ENCODE measurements around the gene APOL3.
"Not testable (repeated sequence)": the region's sequence is repeated elsewhere in the genome, so short reads cannot be mapped to it uniquely, and the experiment has no call there.

Gene APOL3

DNA sequence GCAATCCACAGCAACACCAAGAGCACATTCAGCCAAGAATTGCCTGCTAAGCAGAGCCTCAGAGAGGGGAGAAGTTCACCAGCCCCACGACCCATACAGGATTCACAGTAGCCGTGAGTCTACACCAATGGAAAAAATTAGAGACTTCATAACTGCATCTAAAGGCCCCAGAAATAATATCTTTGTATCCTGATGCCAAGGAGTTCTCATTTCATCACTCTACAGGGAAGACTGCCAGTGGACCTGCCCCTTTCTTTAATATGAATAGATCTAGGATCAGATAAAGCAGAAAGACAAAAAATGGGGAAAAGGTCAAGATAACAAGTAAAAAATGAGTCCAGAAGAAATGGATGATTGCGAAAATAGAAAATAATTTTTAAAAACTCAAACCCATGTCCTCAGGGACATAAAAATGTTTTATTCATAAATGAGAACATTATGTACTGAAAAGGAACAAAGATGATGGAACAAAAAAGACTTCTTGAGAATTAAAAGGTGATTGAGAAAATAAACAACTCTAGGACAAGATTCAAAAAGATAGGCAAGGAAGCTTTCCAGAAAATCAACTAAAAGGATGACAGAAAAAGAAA is 9.5 kb downstream of the APOL3 start:
- in situ Hi-C loops (cut with HindIII; ENCODE audit: low pct_unique_long_range_greater_than_20kb, low sequenced_read_pairs): no loop called here
- no peak for DNase-seq (ENCODE audit: low read depth in 1 of 2, low spot score in 1 of 2)
- TF ChIP-seq JUND (IDR thresholded peaks at IDR 0.05; ENCODE audit: low read depth): no peak

DNA sequence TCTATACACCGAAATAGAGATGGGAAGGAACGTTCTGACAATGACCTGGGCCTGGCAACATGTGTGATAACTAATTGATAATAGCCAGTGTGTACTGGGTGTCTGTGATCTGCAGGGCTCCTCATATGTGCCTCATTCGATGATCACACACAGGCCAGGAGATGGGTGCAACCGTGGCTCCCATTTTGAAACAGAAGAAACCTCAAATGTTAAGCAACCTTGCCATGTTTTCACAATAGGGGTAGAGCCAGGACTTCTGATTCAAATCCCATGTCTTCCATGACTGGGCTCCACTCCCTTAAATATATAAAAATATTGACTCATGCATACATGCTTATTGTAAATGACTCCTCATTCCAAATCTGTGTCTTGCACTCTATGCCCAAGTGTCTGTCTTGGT is 11.1 kb downstream of the APOL3 start:
- in situ Hi-C loops (cut with HindIII; ENCODE audit: low pct_unique_long_range_greater_than_20kb, low sequenced_read_pairs): no loop called here
- TF ChIP-seq JUND (IDR thresholded peaks at IDR 0.05; ENCODE audit: low read depth): no peak
- DNase-seq (ENCODE audit: low read depth in 1 of 2, low spot score in 1 of 2): no peak

DNA sequence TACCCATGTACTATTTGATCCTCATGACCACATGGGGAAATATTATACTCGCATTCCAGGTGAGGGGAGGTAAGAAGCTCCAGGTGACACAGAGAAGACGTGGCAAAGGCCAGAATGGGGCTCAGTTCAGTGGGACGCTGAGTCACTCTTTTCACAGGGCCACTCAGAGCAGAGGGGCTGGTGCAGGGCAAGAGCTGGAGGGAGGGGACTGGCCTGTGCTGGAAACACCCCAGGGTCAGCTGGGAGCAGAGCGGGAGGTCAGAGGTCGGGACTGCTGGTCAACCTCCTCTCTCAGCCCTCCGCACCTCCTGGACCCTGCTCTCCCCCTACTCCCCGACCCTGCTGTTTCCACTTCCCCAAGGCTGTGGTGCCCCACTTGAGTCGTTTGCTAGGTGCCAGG is 12.1 kb downstream of the APOL3 start:
- in situ Hi-C loops (cut with HindIII; ENCODE audit: low pct_unique_long_range_greater_than_20kb, low sequenced_read_pairs): no loop called here
- no peak for TF ChIP-seq JUND (IDR thresholded peaks at IDR 0.05; ENCODE audit: low read depth)
- DNase-seq (ENCODE audit: low read depth in 1 of 2, low spot score in 1 of 2): no peak

DNA sequence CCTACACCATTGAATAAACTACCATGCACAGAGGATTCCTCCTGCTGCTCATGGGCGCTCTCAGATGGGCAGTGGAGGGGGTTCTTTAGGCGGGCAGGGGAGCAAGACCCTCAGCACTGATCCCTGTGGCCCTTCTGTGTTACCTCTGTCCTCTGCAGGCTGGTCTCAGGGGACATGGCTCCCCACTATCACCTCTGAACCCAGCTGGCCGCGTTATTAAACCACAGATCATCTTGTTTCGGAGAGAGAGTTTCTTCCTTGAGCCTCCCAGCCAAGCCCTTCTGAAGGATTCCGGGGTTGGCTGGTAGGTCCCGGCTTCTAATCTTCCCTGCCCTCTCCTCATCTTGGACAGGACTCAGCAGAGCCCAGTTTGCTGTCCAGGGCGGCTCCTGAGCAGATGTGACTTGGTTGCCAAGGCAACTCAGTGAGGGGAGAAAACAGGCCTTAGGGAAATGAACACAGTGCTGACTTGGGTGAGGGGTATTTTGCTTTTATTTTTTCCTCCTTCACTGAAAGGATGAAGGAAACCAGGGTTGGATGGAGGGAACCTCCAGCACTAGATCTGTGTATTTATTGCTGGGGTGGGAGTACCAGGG is 13.3 kb downstream of the APOL3 start:
- DNase-seq (ENCODE audit: low read depth in 1 of 2, low spot score in 1 of 2): no peak
- TF ChIP-seq JUND (IDR thresholded peaks at IDR 0.05; ENCODE audit: low read depth): no peak
- in situ Hi-C loops (cut with HindIII; ENCODE audit: low pct_unique_long_range_greater_than_20kb, low sequenced_read_pairs): no loop called here

DNA sequence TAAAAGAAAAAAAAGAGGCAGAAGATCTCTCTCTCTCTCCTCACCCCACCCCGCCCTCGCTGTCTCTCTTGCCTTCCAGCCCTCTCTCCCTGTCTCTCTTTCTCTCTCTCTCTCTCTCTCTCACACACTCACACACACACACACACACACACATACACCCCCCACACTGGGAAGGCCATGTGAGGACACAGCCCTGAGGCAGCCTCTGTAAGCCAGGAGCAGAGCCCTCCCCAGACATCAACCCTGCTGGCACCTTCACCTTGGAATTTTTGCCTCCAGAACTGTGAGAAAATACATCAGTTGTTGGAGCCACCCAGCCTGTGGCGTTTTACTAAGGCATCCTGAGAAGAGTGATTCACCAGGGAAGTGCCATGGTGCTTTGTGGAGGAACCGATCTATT is 14.7 kb downstream of the APOL3 start:
- no peak for DNase-seq (ENCODE audit: low read depth in 1 of 2, low spot score in 1 of 2)
- in situ Hi-C loops (cut with HindIII; ENCODE audit: low pct_unique_long_range_greater_than_20kb, low sequenced_read_pairs): no loop called here
- TF ChIP-seq JUND (IDR thresholded peaks at IDR 0.05; ENCODE audit: low read depth): no peak

DNA sequence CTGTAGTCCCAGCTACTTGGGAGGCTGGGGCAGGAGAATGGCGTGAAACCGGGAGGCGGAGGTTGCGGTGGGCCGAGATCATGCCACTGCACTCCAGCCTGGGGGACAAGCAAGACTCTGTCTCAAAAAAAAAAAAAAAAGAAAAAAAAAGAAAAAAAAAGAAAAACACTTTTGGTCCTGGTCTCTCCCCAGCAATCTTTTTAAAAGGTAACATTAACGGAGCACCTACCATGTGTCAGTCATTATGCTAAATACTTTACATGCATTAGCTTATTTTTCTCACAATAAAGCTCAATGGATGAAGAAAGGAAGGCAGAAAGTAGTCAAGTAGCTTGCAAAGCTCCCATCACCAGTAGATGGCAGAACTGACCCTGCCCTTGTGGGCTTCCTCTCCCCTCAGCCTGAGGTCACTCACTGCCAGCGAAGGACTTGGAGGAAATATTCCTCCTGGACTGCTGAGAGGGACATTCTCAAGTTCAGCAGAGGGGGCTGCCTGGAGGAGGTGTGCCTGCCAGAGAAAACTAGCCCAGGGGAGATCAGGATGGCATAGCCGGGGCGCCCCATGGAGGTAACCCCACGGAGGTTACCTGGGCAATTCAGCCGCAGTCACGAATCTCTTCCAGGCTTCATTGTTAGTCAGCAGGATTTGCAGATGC is 15.5 kb downstream of the APOL3 start:
- TF ChIP-seq JUND (IDR thresholded peaks at IDR 0.05; ENCODE audit: low read depth): no peak
- DNase-seq (ENCODE audit: low read depth in 1 of 2, low spot score in 1 of 2): peak; percentile 11 to 66
- in situ Hi-C loops (cut with HindIII; ENCODE audit: low pct_unique_long_range_greater_than_20kb, low sequenced_read_pairs): no loop called here

DNA sequence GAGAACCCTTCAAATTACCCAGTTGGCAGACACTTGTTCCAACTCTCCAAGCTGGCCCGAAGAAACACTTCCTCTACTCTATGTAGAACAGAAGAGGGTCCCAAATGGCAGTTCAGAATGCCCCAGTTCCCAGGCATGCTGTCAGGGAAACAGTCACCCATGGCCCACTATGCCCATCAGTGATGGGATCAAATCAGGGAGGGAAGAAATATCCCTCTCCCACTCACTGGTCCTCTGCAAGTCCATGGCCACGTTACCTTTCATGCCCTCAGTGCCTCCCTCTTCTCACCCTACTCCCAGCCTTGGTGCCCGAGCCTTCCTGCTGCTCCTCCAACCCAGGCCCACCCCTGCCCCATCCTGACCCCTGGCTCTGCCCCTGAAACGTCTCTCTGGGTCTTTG is 16.6 kb downstream of the APOL3 start:
- no peak for TF ChIP-seq JUND (IDR thresholded peaks at IDR 0.05; ENCODE audit: low read depth)
- in situ Hi-C loops (cut with HindIII; ENCODE audit: low pct_unique_long_range_greater_than_20kb, low sequenced_read_pairs): no loop called here
- DNase-seq (ENCODE audit: low read depth in 1 of 2, low spot score in 1 of 2): no peak

DNA sequence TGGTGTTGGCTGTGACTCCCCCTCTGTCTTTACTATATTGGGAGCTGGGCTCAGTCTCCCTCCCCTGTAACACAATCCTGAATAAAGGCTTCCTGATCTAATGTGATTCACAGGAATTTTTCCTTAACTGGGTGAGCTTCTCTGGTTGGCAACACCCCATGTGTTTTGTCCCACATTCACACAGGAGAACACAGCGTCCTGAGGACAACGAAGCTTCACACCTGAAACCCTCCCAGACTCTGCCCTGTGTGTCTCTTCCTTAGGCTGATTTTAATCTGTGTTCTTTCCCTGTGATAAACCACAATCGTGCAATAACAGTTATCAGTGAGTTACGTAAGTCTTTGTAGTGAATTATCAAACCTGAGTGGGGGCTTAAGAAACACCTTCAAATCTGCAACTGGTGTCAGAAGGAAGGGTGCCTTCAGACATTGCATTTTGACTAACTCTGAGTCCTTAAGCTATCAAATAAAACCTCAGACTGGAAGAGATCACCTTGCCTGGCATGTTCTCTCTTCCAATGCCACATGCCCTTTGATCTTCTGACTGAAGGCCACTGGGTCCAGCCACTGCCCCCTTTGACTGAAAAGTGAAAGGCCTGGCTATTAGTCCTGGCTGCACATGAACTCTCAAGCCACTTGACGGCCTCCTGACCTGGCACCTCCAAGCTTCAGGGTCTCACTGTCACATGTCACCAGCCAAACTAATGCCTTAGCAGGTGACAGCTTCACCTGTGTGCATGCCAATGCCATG is 17.3 kb downstream of the APOL3 start:
- DNase-seq (ENCODE audit: low read depth in 1 of 2, low spot score in 1 of 2): no peak
- in situ Hi-C loops (cut with HindIII; ENCODE audit: low pct_unique_long_range_greater_than_20kb, low sequenced_read_pairs): no loop called here
- TF ChIP-seq JUND (IDR thresholded peaks at IDR 0.05; ENCODE audit: low read depth): no peak

DNA sequence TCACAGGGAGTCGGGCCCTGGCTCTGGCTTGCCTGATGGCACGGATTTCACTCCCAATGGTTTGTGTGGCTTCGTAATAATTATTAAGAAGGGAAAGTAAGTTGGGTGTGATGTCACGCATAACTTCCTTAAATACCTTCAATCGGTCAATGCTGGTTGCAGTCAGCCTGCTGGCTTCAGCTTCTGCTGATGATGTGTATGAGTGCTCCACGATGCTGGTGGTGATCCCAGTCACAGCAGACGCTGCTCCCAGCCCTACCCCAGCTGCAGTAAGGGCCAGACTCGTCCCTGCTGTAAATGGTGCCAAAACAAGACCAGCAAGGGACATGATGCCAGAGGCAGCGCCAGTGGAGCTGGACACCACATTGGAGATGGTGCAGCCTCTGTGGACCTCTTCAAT is 19.1 kb downstream of the APOL3 start:
- DNase-seq (ENCODE audit: low read depth in 1 of 2, low spot score in 1 of 2): no peak
- in situ Hi-C loops (cut with HindIII; ENCODE audit: low pct_unique_long_range_greater_than_20kb, low sequenced_read_pairs): no loop called here
- TF ChIP-seq JUND (IDR thresholded peaks at IDR 0.05; ENCODE audit: low read depth): no peak

DNA sequence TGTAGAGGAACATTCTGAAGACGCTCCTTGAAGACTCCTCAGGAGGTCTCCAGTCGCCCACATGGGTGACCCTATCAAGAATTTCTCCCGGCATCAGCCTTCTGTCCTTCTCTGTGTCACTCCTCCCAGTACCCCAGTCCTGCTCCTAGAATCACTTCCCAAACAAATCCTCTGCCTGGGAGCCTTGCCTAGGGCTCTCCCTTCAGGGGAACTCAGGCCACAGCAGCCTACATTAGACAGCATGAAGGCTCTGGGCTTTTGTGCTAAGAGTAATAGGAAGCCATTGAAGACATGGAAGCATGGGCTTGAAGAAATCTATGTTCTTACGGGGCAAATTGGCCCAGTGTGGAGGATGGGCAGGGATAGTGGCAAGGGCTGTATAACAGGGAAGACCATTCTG is 21.8 kb downstream of the APOL3 start:
- DNase-seq (ENCODE audit: low read depth in 1 of 2, low spot score in 1 of 2); in situ Hi-C loops (cut with HindIII; ENCODE audit: low pct_unique_long_range_greater_than_20kb, low sequenced_read_pairs): not testable (repeated sequence)

DNA sequence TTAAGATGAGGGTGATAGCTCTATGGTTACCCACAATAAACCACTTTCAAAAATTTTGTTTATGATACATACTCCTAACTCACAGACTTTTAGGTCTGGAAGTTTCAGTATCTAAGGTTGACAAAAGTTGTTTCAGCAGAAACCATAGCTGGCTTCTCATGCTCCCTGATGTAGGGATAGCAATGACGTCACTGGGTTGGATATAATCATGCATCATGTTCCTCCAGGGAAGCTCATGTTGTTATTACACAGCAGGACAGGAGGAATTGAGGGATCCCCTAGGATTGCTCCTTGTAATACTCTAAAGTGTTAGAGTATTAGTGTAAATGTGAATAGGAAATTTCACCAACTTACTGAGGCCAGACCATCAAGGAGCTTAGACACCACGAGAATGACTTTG is 23.6 kb downstream of the APOL3 start:
- TF ChIP-seq JUND (IDR thresholded peaks at IDR 0.05; ENCODE audit: low read depth): no peak
- no peak for DNase-seq (ENCODE audit: low read depth in 1 of 2, low spot score in 1 of 2)
- in situ Hi-C loops (cut with HindIII; ENCODE audit: low pct_unique_long_range_greater_than_20kb, low sequenced_read_pairs): no loop called here

DNA sequence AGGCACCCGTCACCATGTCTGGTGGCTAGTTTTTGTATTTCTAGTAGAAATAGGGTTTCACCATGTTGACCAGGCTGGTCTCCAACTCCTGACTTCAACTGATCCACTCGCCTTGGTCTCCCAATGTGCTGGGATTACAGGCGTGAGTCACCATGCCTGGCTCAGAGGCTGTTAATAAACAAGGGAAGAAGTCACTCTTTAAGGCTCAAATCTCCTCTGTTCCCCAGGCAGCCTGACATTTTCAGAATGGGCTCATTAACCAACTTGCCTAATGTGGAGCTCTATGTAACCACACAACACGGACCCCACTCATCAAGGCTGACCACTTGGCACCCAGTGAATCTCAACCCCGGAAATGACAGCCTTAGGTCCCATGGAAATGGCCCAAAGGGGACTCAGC is 24.1 kb downstream of the APOL3 start:
- DNase-seq (ENCODE audit: low read depth in 1 of 2, low spot score in 1 of 2): no peak
- in situ Hi-C loops (cut with HindIII; ENCODE audit: low pct_unique_long_range_greater_than_20kb, low sequenced_read_pairs): no loop called here
- no peak for TF ChIP-seq JUND (IDR thresholded peaks at IDR 0.05; ENCODE audit: low read depth)

DNA sequence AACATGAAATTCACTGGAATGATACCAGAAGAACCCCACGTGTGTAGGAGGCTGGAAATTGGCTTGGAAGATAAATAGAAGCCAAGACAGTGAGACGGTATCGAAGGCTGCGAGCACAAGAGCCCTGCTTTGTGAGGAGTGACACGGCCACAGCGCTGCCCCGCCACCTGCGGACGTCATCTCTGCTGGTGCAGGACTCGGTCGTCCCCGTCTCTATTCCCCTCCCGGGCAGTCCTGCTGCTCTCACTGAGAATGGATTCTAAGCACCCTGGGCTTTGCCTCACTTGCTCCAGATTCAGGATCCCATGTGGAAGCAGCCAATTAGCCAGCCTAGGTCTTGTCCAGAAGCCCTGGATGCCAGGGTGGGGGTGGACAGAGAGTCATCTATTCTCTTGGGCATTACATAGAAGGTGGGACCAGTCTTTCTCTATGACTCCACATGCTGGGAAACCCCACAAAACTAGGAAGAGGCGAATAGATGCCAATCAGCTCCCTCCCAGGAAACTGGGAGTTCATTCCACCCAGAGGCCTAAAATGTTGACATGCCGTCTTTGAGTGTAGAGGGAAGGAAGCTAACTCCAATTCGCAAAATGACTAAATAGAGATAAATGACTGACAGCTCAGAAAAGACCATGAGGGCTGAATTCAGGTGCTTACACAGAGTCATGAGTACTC is 25.1 kb downstream of the APOL3 start:
- no peak for DNase-seq (ENCODE audit: low read depth in 1 of 2, low spot score in 1 of 2)
- in situ Hi-C loops (cut with HindIII; ENCODE audit: low pct_unique_long_range_greater_than_20kb, low sequenced_read_pairs): no loop called here
- TF ChIP-seq JUND (IDR thresholded peaks at IDR 0.05; ENCODE audit: low read depth): no peak
